ENCODE measurements around the gene CADM3. TPM values are rescaled to one million over a fixed set of nuclear protein-coding genes. Genes with fewer than 3 reads are reported as not detected.

CADM3 gene
- total RNA-seq, 4 donors from 2014 or later = 56.1 to 99.2 (median 85.9) TPM

- TF ChIP-seq EP300 (IDR thresholded peaks at IDR 0.05) = no peak
- TF ChIP-seq CTCF (IDR thresholded peaks at IDR 0.05) = no peak
- no peak for TF ChIP-seq POLR2A (IDR thresholded peaks at IDR 0.05)
- DNase-seq (ENCODE audit: low spot score in 2 of 2) = no peak
- H3K27ac ChIP-seq = no peak overlapping the region
- no peaks in the 10 kb centered on the region for H3K4me1 ChIP-seq
- no peaks in the 10 kb centered on the region for H3K36me3 ChIP-seq
- H3K27me3 ChIP-seq = no peaks in the 10 kb centered on the region
- WGBS, 2 donors = 74 to 81% methylated on average over 8 of the region's 8 CpGs
- H3K4me3 ChIP-seq = no peak overlapping the region
- H3K9me3 ChIP-seq = no peaks in the 10 kb centered on the region
Measured at GRCh38 chr1:159229260-159229885, 58.0 kb downstream of the CADM3 start.

- Histone ChIP-seq H3K9me3 (no peaks in the 10 kb centered on the region), H3K27me3 (no peaks in the 10 kb centered on the region), H3K4me3 (no peak overlapping the region), H3K27ac (no peak overlapping the region), H3K36me3 (no peaks in the 10 kb centered on the region), H3K4me1 (no peaks in the 10 kb centered on the region)
- no peak for TF ChIP-seq EP300 (IDR thresholded peaks at IDR 0.05)
- TF ChIP-seq POLR2A (IDR thresholded peaks at IDR 0.05) = no peak
- TF ChIP-seq CTCF (IDR thresholded peaks at IDR 0.05) = no peak
- no peak for DNase-seq (ENCODE audit: low spot score in 2 of 2)
- WGBS, 2 donors = 13 to 29% methylated on average over 1 of the region's 1 CpG
Measured at GRCh38 chr1:159229896-159230295, 58.5 kb downstream of the CADM3 start.

GRCh38 chr1:159239551-159240220, 68.3 kb downstream of the CADM3 start:
- Histone ChIP-seq H3K4me3 (no peak overlapping the region), H3K9me3 (peaks cover 0 to 5% (median 0%) of the 10 kb centered on the region in 4 donors), H3K4me1 (no peaks in the 10 kb centered on the region), H3K27me3 (no peaks in the 10 kb centered on the region), H3K27ac (no peak overlapping the region), H3K36me3 (no peaks in the 10 kb centered on the region)
- no peak for DNase-seq (ENCODE audit: low spot score in 2 of 2)
- no peak for TF ChIP-seq EP300 (IDR thresholded peaks at IDR 0.05)
- no peak for TF ChIP-seq CTCF (IDR thresholded peaks at IDR 0.05)
- no peak for TF ChIP-seq POLR2A (IDR thresholded peaks at IDR 0.05)
- 65 to 77% methylated on average over 4 of the region's 4 CpGs for WGBS, 2 donors

- Histone ChIP-seq H3K4me1 (no peaks in the 10 kb centered on the region), H3K9me3 (peaks cover 0 to 17% (median 0%) of the 10 kb centered on the region in 4 donors), H3K4me3 (no peak overlapping the region), H3K27ac (no peak overlapping the region), H3K27me3 (no peaks in the 10 kb centered on the region), H3K36me3 (no peaks in the 10 kb centered on the region)
- DNase-seq (ENCODE audit: low spot score in 2 of 2) = no peak
- TF ChIP-seq POLR2A (IDR thresholded peaks at IDR 0.05) = no peak
- no peak for TF ChIP-seq EP300 (IDR thresholded peaks at IDR 0.05)
- no peak for TF ChIP-seq CTCF (IDR thresholded peaks at IDR 0.05)
- 84 to 92% methylated on average over 3 of the region's 3 CpGs for WGBS, 2 donors
Measured at GRCh38 chr1:159247266-159247665, 75.9 kb downstream of the CADM3 start.

- DNase-seq (ENCODE audit: low spot score in 2 of 2) = no peak
- WGBS, 2 donors = 53 to 69% methylated on average over 1 of the region's 1 CpG
- Histone ChIP-seq H3K4me1 (no peaks in the 10 kb centered on the region), H3K4me3 (no peak overlapping the region), H3K27ac (no peak overlapping the region), H3K9me3 (peaks cover 0 to 13% (median 0%) of the 10 kb centered on the region in 4 donors), H3K36me3 (no peaks in the 10 kb centered on the region), H3K27me3 (no peaks in the 10 kb centered on the region)
- no peak for TF ChIP-seq CTCF (IDR thresholded peaks at IDR 0.05)
- TF ChIP-seq POLR2A (IDR thresholded peaks at IDR 0.05) = no peak
- TF ChIP-seq EP300 (IDR thresholded peaks at IDR 0.05) = no peak
Measured at GRCh38 chr1:159248311-159248710, 76.9 kb downstream of the CADM3 start.

Measured in tibial nerve (tissue), 4 donors.